ENCODE data around the gene ADAMTS2.

DNA sequence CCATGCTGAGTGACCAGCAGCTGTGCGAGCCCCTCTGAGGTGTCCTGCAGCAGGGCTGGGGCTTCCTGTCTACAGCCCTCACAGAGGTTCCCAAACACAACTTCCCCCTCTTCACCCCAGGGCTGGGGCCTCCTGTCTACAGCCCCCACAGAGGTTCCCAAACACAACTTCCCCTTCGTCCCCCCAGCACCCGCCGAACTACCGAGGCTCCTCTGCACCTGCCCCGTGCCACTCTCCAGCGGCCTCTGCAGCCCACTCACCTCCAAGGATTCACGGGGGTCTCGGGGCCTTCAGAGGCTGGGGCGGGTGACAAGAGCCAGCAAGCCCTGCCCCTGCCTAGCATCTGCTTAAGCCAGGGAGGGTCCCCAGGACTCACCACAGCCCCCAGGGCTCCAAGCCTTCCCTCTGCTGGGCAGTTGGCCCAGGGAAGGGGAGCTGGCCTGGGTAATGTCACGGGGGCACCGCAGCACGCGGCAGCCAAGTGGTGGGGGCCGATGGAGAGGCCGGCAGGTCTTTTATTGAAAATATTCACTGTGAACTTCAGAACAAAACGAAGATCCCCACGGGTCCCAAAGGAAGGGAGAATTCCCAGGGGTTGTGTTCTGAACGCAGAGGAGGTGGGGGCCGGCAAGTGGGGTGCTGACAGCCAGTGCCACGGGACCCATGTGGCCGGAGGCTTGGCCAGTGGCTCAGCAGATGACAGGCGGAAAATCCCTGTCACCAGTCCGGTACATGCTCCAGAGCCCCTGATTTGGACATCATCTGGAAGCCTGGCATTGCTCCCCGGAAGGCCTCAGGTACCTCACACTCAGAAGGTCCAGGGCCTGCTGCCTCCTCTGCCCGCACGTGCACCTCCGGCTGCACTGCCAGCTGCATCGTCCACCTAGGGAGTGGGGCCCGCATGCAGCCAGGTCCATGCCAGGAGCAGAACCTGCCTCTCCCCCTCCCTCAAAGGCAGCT lies 125.3 kb downstream of the ADAMTS2 start:
- TF ChIP-seq EP300 (IDR thresholded peaks at IDR 0.05; ENCODE audit: low read depth) (no peak), POLR2AphosphoS5 (IDR thresholded peaks at IDR 0.05) (no peak)
- TF ChIP-seq, protein P1, sequence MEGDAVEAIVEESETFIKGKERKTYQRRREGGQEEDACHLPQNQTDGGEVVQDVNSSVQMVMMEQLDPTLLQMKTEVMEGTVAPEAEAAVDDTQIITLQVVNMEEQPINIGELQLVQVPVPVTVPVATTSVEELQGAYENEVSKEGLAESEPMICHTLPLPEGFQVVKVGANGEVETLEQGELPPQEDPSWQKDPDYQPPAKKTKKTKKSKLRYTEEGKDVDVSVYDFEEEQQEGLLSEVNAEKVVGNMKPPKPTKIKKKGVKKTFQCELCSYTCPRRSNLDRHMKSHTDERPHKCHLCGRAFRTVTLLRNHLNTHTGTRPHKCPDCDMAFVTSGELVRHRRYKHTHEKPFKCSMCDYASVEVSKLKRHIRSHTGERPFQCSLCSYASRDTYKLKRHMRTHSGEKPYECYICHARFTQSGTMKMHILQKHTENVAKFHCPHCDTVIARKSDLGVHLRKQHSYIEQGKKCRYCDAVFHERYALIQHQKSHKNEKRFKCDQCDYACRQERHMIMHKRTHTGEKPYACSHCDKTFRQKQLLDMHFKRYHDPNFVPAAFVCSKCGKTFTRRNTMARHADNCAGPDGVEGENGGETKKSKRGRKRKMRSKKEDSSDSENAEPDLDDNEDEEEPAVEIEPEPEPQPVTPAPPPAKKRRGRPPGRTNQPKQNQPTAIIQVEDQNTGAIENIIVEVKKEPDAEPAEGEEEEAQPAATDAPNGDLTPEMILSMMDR (IDR thresholded peaks at IDR 0.05) = no peak

All from transverse colon (tissue), 4 donors.